GM18520 (cell line): Measurements from ENCODE around the gene MTX1.

Source experiments
- ATAC-seq: cut with Tn5 transposase; IDR thresholded peaks from one replicate; pipeline ENCODE4 v1.9.1; 2021; ENCODE audit not compliant: unreplicated experiment

Gene MTX1

GRCh38 chr1:155174324-155175280 lies 33.9 kb upstream of the MTX1 start:
- no peak for ATAC-seq

GRCh38 chr1:155175281-155175926 lies 33.1 kb upstream of the MTX1 start:
- no peak for ATAC-seq

- no peak for ATAC-seq
Observed at GRCh38 chr1:155175927-155176371, 32.5 kb upstream of the MTX1 start.

GRCh38 chr1:155176544-155177071 lies 31.9 kb upstream of the MTX1 start:
- peak; percentile 35 for ATAC-seq

GRCh38 chr1:155177192-155177917 lies 31.1 kb upstream of the MTX1 start:
- ATAC-seq: no peak

- no peak for ATAC-seq
Observed at GRCh38 chr1:155177918-155178281, 30.6 kb upstream of the MTX1 start.

GRCh38 chr1:155178441-155179111 lies 29.9 kb upstream of the MTX1 start:
- ATAC-seq: no peak

- ATAC-seq: no peak
Observed at GRCh38 chr1:155179112-155180031, 29.1 kb upstream of the MTX1 start.

- ATAC-seq: no peak
Observed at GRCh38 chr1:155181371-155182051, 27.0 kb upstream of the MTX1 start.

- no peak for ATAC-seq
Observed at GRCh38 chr1:155182052-155182550, 26.4 kb upstream of the MTX1 start.

GRCh38 chr1:155183775-155184221 lies 24.7 kb upstream of the MTX1 start:
- ATAC-seq: no peak

GRCh38 chr1:155184351-155184811 lies 24.1 kb upstream of the MTX1 start:
- ATAC-seq: no peak

- ATAC-seq: no peak
Observed at GRCh38 chr1:155184835-155185782, 23.4 kb upstream of the MTX1 start.

- ATAC-seq: no peak
Observed at GRCh38 chr1:155185783-155186066, 22.8 kb upstream of the MTX1 start.

- ATAC-seq: no peak
Observed at GRCh38 chr1:155186067-155186793, 22.3 kb upstream of the MTX1 start.

- no peak for ATAC-seq
Observed at GRCh38 chr1:155186794-155187455, 21.6 kb upstream of the MTX1 start.

GRCh38 chr1:155187456-155187891 lies 21.0 kb upstream of the MTX1 start:
- no peak for ATAC-seq
